ENCODE results near the gene KLHL29. TPM values are rescaled to one million over a fixed set of nuclear protein-coding genes. Genes with fewer than 3 reads are reported as not detected.

KLHL29 gene
- total RNA-seq, 1 experiment from 2014 or later = 2.6 TPM

GRCh38 chr2:23698721-23699579, 314.0 kb downstream of the KLHL29 start:
- TF ChIP-seq EZH2phosphoT487 (IDR thresholded peaks at IDR 0.05; ENCODE audit: borderline replicate concordance, low read length) (no peak), EZH2 (IDR thresholded peaks at IDR 0.05; ENCODE audit: low read length, unreplicated experiment) (no peak)
- TF ChIP-seq, protein P1, sequence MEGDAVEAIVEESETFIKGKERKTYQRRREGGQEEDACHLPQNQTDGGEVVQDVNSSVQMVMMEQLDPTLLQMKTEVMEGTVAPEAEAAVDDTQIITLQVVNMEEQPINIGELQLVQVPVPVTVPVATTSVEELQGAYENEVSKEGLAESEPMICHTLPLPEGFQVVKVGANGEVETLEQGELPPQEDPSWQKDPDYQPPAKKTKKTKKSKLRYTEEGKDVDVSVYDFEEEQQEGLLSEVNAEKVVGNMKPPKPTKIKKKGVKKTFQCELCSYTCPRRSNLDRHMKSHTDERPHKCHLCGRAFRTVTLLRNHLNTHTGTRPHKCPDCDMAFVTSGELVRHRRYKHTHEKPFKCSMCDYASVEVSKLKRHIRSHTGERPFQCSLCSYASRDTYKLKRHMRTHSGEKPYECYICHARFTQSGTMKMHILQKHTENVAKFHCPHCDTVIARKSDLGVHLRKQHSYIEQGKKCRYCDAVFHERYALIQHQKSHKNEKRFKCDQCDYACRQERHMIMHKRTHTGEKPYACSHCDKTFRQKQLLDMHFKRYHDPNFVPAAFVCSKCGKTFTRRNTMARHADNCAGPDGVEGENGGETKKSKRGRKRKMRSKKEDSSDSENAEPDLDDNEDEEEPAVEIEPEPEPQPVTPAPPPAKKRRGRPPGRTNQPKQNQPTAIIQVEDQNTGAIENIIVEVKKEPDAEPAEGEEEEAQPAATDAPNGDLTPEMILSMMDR (conservative IDR thresholded peaks at IDR 0.05; ENCODE audit: low read depth, low read length) = no peak
- H2AFZ ChIP-seq (ENCODE audit: low read length) = no peak overlapping the region
- H3K27ac ChIP-seq (ENCODE audit: low read length) = no peak overlapping the region
- no peaks in the 10 kb centered on the region for H3K79me2 ChIP-seq (ENCODE audit: low read length)
- peaks cover 17% of the 10 kb centered on the region for H3K4me1 ChIP-seq (ENCODE audit: insufficient read depth, low read length)
- no peak for ATAC-seq
- no peaks in the 10 kb centered on the region for H3K9me2 ChIP-seq (replicated peaks; ENCODE audit: low read length)
- no peaks in the 10 kb centered on the region for H3K36me3 ChIP-seq (ENCODE audit: low read depth, low read length)
- CTCF ChIA-PET = no interaction called here
- H3K9ac ChIP-seq (ENCODE audit: low read length) = no peak overlapping the region
- POLR2A ChIA-PET (ENCODE audit: unreplicated experiment) = no interaction called here
- no peaks in the 10 kb centered on the region for H3F3A ChIP-seq (ENCODE audit: low read length, unreplicated experiment)
- intact Hi-C loops (cut with micrococcal nuclease) = no loop called here
- no peak for DNase-seq
- H3K9me3 ChIP-seq (ENCODE audit: low read length) = no peaks in the 10 kb centered on the region
- H3K27me3 ChIP-seq (ENCODE audit: low read length) = no peaks in the 10 kb centered on the region
- H3K4me2 ChIP-seq (ENCODE audit: low read length) = no peak overlapping the region
- BruUV-seq (replicated peaks) = no TSS peak
- no peak overlapping the region for H3K4me3 ChIP-seq (ENCODE audit: low read length)
- H4K20me1 ChIP-seq (ENCODE audit: low read length) = no peaks in the 10 kb centered on the region

GRCh38 chr2:23699580-23699925, 314.6 kb downstream of the KLHL29 start:
- ChIA-PET CTCF (no interaction called here), POLR2A (ENCODE audit: unreplicated experiment) (no interaction called here)
- ATAC-seq = no peak
- H3K4me1 ChIP-seq (ENCODE audit: insufficient read depth, low read length) = peaks cover 17% of the 10 kb centered on the region
- no peak overlapping the region for H3K4me2 ChIP-seq (ENCODE audit: low read length)
- no peaks in the 10 kb centered on the region for H3K36me3 ChIP-seq (ENCODE audit: low read depth, low read length)
- H3K9me3 ChIP-seq (ENCODE audit: low read length) = no peaks in the 10 kb centered on the region
- intact Hi-C loops (cut with micrococcal nuclease) = no loop called here
- H3K9ac ChIP-seq (ENCODE audit: low read length) = no peak overlapping the region
- BruUV-seq (replicated peaks) = no TSS peak
- no peak overlapping the region for H3K4me3 ChIP-seq (ENCODE audit: low read length)
- H3K27me3 ChIP-seq (ENCODE audit: low read length) = no peaks in the 10 kb centered on the region
- no peaks in the 10 kb centered on the region for H4K20me1 ChIP-seq (ENCODE audit: low read length)
- H3K27ac ChIP-seq (ENCODE audit: low read length) = no peak overlapping the region
- no peaks in the 10 kb centered on the region for H3K9me2 ChIP-seq (replicated peaks; ENCODE audit: low read length)
- DNase-seq = no peak
- H3F3A ChIP-seq (ENCODE audit: low read length, unreplicated experiment) = no peaks in the 10 kb centered on the region
- H2AFZ ChIP-seq (ENCODE audit: low read length) = no peak overlapping the region
- TF ChIP-seq, protein P1 (conservative IDR thresholded peaks at IDR 0.05; ENCODE audit: low read depth, low read length) = no peak
- TF ChIP-seq EZH2 (IDR thresholded peaks at IDR 0.05; ENCODE audit: low read length, unreplicated experiment) = no peak
- TF ChIP-seq EZH2phosphoT487 (IDR thresholded peaks at IDR 0.05; ENCODE audit: borderline replicate concordance, low read length) = no peak
- H3K79me2 ChIP-seq (ENCODE audit: low read length) = no peaks in the 10 kb centered on the region

DNA sequence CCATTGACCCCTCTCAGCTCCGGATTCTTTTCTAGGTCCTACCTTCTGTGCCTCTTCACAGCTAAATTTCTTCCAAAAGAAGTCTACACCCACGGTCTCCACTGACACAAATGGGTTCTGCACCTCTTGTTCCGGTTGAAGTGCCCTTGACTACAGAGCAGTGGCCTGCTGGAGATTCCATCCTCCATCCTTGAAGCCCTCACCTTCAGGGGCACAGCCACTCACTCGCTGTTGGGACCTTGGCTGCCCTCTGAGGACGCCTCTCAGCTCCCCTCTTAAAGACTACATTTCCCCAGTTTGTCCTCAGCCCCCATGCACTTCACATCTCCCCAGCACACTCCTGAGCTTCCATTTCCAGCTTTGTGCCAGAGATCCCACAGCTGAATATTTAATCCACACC, 315.6 kb downstream of the KLHL29 start:
- H3F3A ChIP-seq (ENCODE audit: low read length, unreplicated experiment) = no peaks in the 10 kb centered on the region
- H3K9ac ChIP-seq (ENCODE audit: low read length) = no peak overlapping the region
- H3K9me2 ChIP-seq (replicated peaks; ENCODE audit: low read length) = no peaks in the 10 kb centered on the region
- TF ChIP-seq EZH2 (IDR thresholded peaks at IDR 0.05; ENCODE audit: low read length, unreplicated experiment) (no peak), EZH2phosphoT487 (IDR thresholded peaks at IDR 0.05; ENCODE audit: borderline replicate concordance, low read length) (no peak)
- TF ChIP-seq, protein P1 (conservative IDR thresholded peaks at IDR 0.05; ENCODE audit: low read depth, low read length) = no peak
- BruUV-seq (replicated peaks) = no TSS peak
- no peaks in the 10 kb centered on the region for H3K36me3 ChIP-seq (ENCODE audit: low read depth, low read length)
- no peak overlapping the region for H3K4me2 ChIP-seq (ENCODE audit: low read length)
- no peak overlapping the region for H2AFZ ChIP-seq (ENCODE audit: low read length)
- H3K27me3 ChIP-seq (ENCODE audit: low read length) = no peaks in the 10 kb centered on the region
- H3K9me3 ChIP-seq (ENCODE audit: low read length) = no peaks in the 10 kb centered on the region
- POLR2A ChIA-PET (ENCODE audit: unreplicated experiment) = no interaction called here
- ATAC-seq (no peak), DNase-seq (no peak)
- CTCF ChIA-PET = no interaction called here
- H4K20me1 ChIP-seq (ENCODE audit: low read length) = no peaks in the 10 kb centered on the region
- H3K27ac ChIP-seq (ENCODE audit: low read length) = no peak overlapping the region
- no peaks in the 10 kb centered on the region for H3K79me2 ChIP-seq (ENCODE audit: low read length)
- peaks cover 17% of the 10 kb centered on the region for H3K4me1 ChIP-seq (ENCODE audit: insufficient read depth, low read length)
- H3K4me3 ChIP-seq (ENCODE audit: low read length) = no peak overlapping the region
- intact Hi-C loops (cut with micrococcal nuclease) = no loop called here
